HG03095 (cell line): ENCODE measurements around the gene LIPH.
A peak's percentile ranks its signal among the peaks of the same experiment; 100 is the strongest.
"Not testable (repeated sequence)": the region's sequence is repeated elsewhere in the genome, so short reads cannot be mapped to it uniquely, and the experiment has no call there.

Source experiments
- ATAC-seq: cut with Tn5 transposase; IDR thresholded peaks from one replicate; pipeline ENCODE4 v1.9.1; 2021; ENCODE audit warnings: moderate library complexity; ENCODE audit not compliant: unreplicated experiment

LIPH gene

GRCh38 chr3:185552358-185552877, at the start of gene LIPH:
TSS of gene LIPH (minus strand) at chr3:185552588. CDS start at chr3:185552471, 117 bp downstream.
- peak; percentile 87 for ATAC-seq

GRCh38 chr3:185595526-185595925, 43.1 kb upstream of the LIPH start:
- ATAC-seq, result no peak

DNA sequence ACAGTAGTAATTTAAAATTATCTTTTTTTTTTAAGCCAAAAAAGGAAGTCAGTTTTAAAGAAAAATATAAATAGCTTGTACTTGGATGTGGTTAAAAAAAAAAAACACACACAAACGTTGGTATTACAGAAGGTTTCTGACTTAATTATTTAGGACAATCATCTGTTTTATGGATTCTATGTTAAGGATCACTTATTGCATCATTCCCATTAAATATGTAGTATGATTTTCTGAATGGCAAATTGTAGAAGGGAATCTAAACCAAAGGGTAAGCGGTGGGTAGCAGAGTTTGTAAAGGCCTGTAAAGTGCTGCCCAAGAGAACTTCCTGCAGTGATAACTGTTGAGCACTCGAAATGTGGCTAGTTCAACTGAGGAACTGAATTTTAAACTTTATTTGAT, 41.7 kb upstream of the LIPH start:
- no peak for ATAC-seq

DNA sequence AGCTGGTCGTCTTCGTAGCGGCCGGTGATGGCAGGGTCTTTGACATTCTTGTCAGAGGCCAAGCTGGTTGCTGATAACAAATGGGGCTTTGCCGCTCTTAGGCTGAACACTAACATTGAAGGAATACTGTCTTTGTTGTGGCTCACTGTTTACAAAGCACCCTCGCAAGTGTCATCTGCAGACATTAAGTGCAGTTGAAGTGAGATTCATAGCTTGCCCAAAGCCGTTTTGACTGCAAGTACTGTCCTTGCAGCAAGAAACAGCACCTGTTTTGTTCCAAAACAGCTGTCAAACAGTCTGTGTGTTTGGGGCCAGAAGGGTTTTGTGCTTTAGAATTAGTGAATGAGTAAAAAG, 34.3 kb upstream of the LIPH start:
- no peak for ATAC-seq

DNA sequence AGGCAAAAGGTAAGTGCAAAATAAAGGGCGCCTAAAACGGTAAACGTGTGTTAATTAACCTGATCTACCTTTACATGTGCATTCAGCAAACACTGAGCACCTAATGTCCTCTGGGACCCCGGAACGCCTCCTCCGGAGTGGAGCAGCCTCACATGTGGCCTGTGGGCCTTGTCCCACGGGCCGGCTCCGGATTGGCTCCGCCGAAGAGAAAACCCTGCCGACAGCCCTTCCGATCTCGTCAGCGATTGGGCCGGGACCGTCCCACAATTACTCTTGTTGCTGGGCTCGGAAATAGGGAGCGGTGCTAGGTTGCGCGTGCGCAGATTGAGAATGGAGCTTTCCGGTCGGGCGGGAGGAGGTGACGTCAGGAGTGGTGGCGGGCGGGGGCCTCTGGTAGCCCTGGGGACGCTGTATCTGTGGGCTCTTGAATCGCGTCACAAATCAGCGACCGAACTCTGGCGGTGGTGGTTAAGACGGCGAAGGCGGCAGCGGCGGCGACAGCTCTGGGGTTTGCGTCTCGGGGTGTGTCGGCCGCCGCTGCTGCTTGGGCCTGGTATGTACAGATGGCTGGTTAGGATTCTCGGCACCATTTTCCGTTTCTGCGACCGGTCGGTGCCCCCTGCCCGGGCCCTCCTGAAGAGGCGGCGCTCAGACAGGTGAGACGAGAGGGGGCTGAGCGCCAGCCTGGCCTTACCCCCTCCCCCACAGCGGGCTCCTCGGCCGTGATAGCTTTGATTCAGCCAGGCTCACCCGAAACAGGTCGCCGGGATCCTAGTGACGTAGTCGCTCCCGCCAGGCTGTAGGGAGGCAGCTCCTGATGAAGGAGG, 33.7 kb upstream of the LIPH start, which contains the start of gene SENP2:
Gene SENP2, plus strand, starts transcription at position 437 of the 827 bp plus-strand sequence. Its CDS starts 119 bp downstream, at position 556.
- peak; percentile 97 for ATAC-seq

DNA sequence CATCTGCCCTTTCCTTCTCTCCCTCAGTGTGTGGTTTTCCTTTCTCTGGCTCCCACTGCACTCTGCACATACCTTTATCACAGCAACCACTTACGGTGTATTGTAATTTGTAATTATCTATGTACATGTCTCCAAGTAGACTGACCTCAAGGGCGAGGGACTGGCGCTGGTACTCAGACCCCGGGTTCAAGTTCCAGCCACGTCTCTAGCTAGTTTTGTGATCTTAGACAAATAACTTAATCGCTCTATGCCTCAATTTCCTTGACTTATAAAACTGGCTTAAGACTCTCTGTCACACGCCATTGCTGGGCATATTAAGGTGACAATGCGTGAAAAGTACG, 33.1 kb upstream of the LIPH start:
- no peak for ATAC-seq

- no peak for ATAC-seq
Measured at GRCh38 chr3:185584686-185585085, 32.3 kb upstream of the LIPH start.

- ATAC-seq, result no peak
Measured at GRCh38 chr3:185583925-185584324, 31.5 kb upstream of the LIPH start.

DNA sequence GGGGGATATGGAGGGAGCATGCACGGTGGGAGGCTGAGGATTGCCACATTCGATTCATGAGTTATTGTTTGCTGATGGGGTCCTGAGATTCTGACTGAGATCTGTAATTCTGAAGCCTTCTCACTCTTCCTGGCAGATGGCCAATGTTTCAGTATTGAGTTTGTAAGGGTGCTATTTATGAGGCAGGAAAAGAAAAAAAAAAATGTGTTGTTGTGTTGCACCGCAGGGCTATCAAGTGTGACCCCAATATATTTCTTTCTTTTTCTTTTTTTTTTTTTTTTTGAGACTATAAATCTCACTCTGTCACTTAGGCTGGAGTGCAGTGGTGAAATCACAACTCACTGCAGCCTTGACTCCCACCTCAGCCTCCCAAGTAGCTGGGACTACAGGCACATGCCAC, 30.5 kb upstream of the LIPH start:
- no peak for ATAC-seq

GRCh38 chr3:185582236-185582635, 29.8 kb upstream of the LIPH start:
- no peak for ATAC-seq

- ATAC-seq, result peak; percentile 77
Measured at GRCh38 chr3:185575108-185575869, 22.9 kb upstream of the LIPH start.

GRCh38 chr3:185572183-185572582, 19.8 kb upstream of the LIPH start:
- ATAC-seq, result no peak

GRCh38 chr3:185561958-185562357, 9.6 kb upstream of the LIPH start:
- no peak for ATAC-seq

- ATAC-seq, result no peak
Measured at GRCh38 chr3:185561374-185561943, 9.1 kb upstream of the LIPH start.

- no peak for ATAC-seq
Measured at GRCh38 chr3:185560676-185561075, 8.3 kb upstream of the LIPH start.

GRCh38 chr3:185559706-185560090, 7.3 kb upstream of the LIPH start:
- no peak for ATAC-seq

DNA sequence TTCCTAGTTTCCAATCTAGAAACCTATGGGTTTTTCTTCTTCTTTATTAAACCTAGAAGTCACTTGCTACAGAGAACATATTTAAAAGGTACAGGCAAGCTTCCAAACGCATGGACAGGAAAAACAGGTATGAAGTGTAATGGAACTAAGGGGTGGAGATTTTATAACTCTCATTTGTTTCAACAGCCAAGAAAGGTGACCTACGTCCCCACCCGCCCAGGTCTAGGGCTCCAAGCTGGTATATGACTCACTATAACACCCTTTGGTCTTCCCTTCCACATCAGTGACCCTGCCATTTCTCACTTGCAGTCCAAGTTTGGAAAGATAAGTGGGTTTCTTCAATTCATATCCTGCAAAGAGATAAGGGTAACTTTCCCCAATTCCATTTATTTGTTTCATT, 6.0 kb upstream of the LIPH start:
- no peak for ATAC-seq

GRCh38 chr3:185556640-185557039, 4.3 kb upstream of the LIPH start:
- not testable (repeated sequence) for ATAC-seq

- no peak for ATAC-seq
Measured at GRCh38 chr3:185555860-185556347, 3.5 kb upstream of the LIPH start.

DNA sequence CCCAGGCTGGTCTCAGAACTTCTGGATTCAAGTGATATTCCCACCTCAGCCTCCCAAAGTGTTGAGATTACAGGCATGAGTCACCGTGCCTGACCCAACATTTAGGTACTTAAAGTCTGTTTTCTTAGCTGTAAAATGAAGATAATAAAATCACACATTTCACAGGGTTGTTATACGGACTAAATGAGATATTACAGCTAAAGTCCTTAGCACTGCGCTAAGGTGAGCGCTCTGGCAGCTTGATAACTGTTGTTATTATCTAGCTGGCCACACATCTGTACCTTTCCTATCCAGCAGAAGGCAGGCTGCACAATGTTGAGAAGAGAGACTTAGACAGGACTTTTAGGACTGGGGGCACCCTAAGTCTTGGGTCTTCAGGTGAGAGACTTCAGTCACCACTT, 2.7 kb upstream of the LIPH start:
- no peak for ATAC-seq

DNA sequence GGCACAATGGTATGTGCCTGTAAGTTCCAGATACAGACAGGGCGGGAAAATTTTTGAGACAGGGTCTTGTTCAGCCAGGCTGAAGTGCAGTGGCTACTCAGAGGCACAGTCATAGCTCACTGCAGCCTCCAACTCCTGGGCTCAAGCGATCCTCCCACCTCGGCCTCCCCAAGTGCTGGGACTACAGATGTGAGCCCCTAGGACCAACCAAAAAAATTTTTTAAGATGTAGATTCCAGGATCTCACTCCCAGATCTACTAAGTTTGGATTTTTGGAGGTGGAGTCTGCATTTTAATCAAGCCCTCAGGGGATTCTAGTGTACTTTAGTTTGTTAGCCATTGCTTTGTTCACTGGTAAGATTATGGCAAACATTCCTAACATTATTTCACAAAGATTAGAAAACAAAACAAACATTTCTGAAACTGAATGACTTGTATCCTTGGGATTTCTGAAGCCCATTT, 2.7 kb downstream of the LIPH start:
- ATAC-seq, result no peak
